ENCODE measurements around the gene ZMPSTE24. TPM values are rescaled to one million over a fixed set of nuclear protein-coding genes. Genes with fewer than 3 reads are reported as not detected.

ZMPSTE24 gene
- total and polyA plus RNA-seq, 10 of the 15 experiments (the other 5 are each of a cell fraction or from before 2014, with no cell fraction given): 21.5 to 84.4 (median 43.6) TPM

DNA sequence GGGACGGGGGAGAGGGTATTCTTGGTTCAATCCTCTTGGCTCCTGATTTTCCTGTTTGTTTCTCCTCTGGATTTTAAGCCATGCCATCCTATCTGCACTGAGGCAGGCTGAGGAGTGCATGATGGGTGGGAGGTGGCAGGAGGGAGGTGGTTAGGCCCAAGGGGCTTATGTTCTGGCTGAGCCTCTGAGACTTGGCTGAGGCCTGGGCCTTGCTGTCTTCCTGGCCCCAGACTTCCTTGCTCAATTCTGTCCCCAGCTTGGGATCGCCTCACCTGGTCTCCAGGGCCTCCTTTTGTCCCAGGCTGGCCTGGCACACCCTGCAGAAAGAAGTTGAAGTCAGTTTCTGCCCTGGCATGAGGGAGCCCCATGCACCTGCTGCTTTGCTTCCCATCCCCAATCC is 47.8 kb downstream of the ZMPSTE24 start:
- in situ Hi-C loops (cut with MboI) (no loop called here), intact Hi-C loops (cut with micrococcal nuclease; ENCODE audit: unreplicated experiment) (no loop called here)
- Histone ChIP-seq H3K4me2 (ENCODE audit: control insufficient read depth, insufficient read depth) (no peak overlapping the region), H3K27ac (ENCODE audit: control insufficient read depth, insufficient read depth) (no peak overlapping the region), H3K9me3 (replicated peaks; ENCODE audit: control insufficient read depth, insufficient read depth, low read length) (no peaks in the 10 kb centered on the region), H3K36me3 (ENCODE audit: control insufficient read depth in 2 of 2, insufficient read depth in 2 of 2, low read length in 1 of 2) (peaks cover 0 to 2% of the 10 kb centered on the region in 2 experiments; a peak in 3 of 4 replicates), H3K4me1 (ENCODE audit: control insufficient read depth, insufficient read depth, low read length) (no peaks in the 10 kb centered on the region), H4K20me1 (ENCODE audit: control insufficient read depth, insufficient read depth) (no peaks in the 10 kb centered on the region), H3K27me3 (replicated peaks in 1 of 2; ENCODE audit: control insufficient read depth in 2 of 2, insufficient read depth in 2 of 2, low read length in 1 of 2) (no peaks in the 10 kb centered on the region), H2AFZ (ENCODE audit: control insufficient read depth, low read depth, low read length) (no peak overlapping the region), H3K79me2 (ENCODE audit: control insufficient read depth, insufficient read depth, low read length) (no peaks in the 10 kb centered on the region), H3K4me3 (no peak overlapping the region), H3K9ac (ENCODE audit: control insufficient read depth, insufficient read depth, low read length) (no peak overlapping the region)
- WGBS (ENCODE audit: insufficient coverage, insufficient replicate concordance, low lambda C conversion rate, missing lambda C conversion rate): 96% methylated on average over 2 of the region's 2 CpGs
- ATAC-seq (no peak), FAIRE-seq (no peak), DNase-seq (ENCODE audit: low read depth, low spot score) (no peak)
- SMC1A ChIA-PET (ENCODE audit: uncharacterized antibody, unreplicated experiment): no interaction called here
- RAD21 ChIA-PET (ENCODE audit: unreplicated experiment): no interaction called here
- CTCF ChIA-PET: interaction anchor here (1.3 to 1.6 kb wide), 3 partner anchors 33 to 154 kb away, joined by 4 to 5 read pairs (median 5); no protein-coding TSS in a partner anchor
- TF ChIP-seq, protein P1, sequence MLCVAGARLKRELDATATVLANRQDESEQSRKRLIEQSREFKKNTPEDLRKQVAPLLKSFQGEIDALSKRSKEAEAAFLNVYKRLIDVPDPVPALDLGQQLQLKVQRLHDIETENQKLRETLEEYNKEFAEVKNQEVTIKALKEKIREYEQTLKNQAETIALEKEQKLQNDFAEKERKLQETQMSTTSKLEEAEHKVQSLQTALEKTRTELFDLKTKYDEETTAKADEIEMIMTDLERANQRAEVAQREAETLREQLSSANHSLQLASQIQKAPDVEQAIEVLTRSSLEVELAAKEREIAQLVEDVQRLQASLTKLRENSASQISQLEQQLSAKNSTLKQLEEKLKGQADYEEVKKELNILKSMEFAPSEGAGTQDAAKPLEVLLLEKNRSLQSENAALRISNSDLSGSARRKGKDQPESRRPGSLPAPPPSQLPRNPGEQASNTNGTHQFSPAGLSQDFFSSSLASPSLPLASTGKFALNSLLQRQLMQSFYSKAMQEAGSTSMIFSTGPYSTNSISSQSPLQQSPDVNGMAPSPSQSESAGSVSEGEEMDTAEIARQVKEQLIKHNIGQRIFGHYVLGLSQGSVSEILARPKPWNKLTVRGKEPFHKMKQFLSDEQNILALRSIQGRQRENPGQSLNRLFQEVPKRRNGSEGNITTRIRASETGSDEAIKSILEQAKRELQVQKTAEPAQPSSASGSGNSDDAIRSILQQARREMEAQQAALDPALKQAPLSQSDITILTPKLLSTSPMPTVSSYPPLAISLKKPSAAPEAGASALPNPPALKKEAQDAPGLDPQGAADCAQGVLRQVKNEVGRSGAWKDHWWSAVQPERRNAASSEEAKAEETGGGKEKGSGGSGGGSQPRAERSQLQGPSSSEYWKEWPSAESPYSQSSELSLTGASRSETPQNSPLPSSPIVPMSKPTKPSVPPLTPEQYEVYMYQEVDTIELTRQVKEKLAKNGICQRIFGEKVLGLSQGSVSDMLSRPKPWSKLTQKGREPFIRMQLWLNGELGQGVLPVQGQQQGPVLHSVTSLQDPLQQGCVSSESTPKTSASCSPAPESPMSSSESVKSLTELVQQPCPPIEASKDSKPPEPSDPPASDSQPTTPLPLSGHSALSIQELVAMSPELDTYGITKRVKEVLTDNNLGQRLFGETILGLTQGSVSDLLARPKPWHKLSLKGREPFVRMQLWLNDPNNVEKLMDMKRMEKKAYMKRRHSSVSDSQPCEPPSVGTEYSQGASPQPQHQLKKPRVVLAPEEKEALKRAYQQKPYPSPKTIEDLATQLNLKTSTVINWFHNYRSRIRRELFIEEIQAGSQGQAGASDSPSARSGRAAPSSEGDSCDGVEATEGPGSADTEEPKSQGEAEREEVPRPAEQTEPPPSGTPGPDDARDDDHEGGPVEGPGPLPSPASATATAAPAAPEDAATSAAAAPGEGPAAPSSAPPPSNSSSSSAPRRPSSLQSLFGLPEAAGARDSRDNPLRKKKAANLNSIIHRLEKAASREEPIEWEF (IDR thresholded peaks at IDR 0.05; ENCODE audit: insufficient replicate concordance, low read depth, low read length): no peak
- TF ChIP-seq, protein P2, sequence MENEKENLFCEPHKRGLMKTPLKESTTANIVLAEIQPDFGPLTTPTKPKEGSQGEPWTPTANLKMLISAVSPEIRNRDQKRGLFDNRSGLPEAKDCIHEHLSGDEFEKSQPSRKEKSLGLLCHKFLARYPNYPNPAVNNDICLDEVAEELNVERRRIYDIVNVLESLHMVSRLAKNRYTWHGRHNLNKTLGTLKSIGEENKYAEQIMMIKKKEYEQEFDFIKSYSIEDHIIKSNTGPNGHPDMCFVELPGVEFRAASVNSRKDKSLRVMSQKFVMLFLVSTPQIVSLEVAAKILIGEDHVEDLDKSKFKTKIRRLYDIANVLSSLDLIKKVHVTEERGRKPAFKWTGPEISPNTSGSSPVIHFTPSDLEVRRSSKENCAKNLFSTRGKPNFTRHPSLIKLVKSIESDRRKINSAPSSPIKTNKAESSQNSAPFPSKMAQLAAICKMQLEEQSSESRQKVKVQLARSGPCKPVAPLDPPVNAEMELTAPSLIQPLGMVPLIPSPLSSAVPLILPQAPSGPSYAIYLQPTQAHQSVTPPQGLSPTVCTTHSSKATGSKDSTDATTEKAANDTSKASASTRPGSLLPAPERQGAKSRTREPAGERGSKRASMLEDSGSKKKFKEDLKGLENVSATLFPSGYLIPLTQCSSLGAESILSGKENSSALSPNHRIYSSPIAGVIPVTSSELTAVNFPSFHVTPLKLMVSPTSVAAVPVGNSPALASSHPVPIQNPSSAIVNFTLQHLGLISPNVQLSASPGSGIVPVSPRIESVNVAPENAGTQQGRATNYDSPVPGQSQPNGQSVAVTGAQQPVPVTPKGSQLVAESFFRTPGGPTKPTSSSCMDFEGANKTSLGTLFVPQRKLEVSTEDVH (IDR thresholded peaks at IDR 0.05; ENCODE audit: low read depth, partially characterized antibody): no peak
- POLR2A ChIA-PET: no interaction called here
- BruUV-seq (replicated peaks): no TSS peak
